NCI-H2196 treated with DMSO at 0.1 percent for 48 hours (cell line): ENCODE data around the gene SERPINE1.
A peak's percentile ranks its signal among the peaks of the same experiment; 100 is the strongest.
"Not testable (repeated sequence)": the region's sequence is repeated elsewhere in the genome, so short reads cannot be mapped to it uniquely, and the experiment has no call there.

ENCODE experiments used
- DNase-seq: peaks from one replicate; lab custom pipeline; 2025; ENCODE audit not compliant: unreplicated experiment; lab: John Stamatoyannopoulos, UW

Gene SERPINE1

GRCh38 chr7:101126651-101127459, at the start of gene SERPINE1:
SERPINE1 (plus strand) TSS chr7:101127104; CDS start chr7:101128394, 1,290 bp downstream.
- peak; percentile 67 for DNase-seq

DNA sequence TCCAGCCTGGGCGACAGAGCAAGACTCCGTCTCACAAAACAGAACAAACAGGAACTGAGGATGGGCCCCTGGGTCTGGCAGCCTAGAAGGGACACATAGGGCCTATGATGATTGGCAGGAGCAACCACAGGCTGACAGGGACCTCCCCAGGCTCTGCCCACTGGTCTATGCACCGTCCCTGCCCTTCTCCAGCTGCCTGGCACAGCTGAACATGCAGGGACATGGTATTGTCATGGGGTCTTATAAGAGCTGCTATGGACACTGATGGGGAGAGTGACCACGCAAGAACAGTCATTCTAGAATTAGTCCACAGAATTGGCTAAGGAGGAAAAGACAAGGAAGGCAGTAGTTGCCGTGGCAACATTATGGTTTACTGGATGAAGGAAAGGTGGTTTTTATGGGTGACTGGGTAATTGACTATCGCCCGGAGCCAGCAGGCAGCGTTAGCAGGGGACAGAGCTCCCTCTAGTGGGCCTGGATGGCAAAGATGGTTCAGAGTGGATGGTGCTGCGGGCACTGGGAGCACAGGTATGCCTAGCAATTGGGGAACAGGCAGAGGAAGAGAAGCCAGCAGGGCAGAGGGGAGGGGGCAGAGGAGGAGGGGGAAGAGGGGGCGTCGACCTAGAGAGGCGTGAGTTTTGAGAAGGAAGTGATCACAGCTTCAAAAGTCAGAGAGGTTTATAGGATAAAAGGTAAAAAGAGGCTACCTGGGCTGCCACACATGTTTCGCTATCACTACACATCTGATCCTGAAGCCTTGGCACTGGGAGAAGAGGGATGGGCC, 49.4 kb upstream of the SERPINE1 start:
- peak; percentile 84 for DNase-seq

GRCh38 chr7:101081432-101081831, 45.5 kb upstream of the SERPINE1 start:
- no peak for DNase-seq

GRCh38 chr7:101084865-101085161, 42.1 kb upstream of the SERPINE1 start:
- DNase-seq, result no peak

DNA sequence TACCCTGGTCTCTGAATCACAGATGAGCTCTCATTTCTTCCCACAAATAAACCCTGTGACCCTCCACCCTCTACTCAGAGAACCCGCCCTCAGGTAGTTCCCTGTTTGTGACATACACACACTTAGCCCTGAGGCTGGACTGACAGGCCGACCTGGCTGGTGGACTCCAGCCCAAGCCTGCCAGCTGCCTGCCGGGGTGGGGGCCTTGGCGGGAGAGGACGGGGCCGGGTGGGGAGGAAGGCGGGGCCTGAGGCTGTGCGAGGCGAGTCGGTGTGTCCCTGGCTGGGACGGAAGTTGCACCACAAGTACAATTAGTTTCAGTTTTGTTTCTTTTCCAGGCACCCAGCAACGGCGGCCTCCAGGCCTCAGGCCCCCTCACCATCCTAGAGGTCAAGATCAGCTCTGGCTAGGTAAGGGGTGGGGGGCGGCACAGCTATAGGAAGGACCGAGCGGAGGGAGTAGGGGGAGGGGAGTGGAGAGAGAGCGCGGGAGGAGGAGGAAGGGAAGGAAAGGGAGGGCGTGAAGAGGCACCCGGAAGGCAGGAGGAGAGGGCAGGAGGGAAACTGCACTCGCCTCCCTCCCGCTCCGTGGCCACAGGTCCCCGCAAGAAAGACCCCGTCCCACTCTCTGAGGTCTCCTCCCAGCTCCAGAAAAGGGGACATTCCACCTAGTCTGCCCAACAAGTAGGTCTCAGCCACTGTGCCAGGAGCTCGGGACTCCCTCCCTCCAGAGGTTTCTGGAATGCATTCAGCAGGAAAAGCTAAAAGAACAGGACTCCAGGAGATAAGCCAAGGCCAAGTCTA, 41.5 kb upstream of the SERPINE1 start, which contains the start of gene TRIM56:
TRIM56 (plus strand) TSS at position 320 of the 803 bp plus-strand sequence. CDS start 1,832 bp downstream, outside the sequence.
- peak; percentile 88 for DNase-seq

GRCh38 chr7:101087334-101088068, 39.4 kb upstream of the SERPINE1 start:
- no peak for DNase-seq

- no peak for DNase-seq
These were observed 38.9 kb upstream of the SERPINE1 start for GRCh38 chr7:101088069-101088425.

DNA sequence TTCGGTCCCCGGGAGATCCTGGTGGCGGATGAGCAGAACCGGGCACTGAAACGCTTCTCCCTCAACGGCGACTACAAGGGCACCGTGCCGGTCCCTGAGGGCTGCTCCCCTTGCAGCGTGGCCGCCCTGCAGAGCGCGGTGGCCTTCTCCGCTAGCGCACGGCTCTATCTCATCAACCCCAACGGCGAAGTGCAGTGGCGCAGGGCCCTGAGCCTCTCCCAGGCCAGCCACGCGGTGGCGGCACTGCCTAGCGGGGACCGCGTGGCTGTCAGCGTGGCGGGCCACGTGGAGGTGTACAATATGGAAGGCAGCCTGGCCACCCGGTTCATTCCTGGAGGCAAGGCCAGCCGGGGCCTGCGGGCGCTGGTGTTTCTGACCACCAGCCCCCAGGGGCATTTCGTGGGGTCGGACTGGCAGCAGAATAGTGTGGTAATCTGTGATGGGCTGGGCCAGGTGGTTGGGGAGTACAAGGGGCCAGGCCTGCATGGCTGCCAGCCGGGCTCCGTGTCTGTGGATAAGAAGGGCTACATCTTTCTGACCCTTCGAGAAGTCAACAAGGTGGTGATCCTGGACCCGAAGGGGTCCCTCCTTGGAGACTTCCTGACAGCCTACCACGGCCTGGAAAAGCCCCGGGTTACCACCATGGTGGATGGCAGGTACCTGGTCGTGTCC, 37.9 kb upstream of the SERPINE1 start:
- DNase-seq, result no peak

DNA sequence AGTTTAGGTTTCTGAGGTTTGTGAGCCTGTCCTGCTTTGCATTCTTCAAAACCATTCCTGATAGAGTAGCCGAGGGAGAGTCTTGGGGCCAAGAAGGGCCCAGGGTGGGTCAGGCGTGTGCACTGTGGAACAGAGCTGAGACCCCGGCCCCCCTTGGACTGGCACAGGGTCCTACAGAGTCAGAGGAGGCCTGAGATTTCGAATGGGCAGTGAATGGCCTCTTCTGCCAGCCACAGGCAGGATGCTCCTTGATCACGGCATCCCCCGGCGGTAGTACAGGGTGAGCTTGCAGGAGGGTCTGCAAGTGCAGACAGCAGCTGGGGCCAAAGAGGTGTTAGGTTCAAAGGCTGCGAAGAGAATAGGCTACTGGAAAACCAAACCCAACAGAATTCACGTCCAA, 37.0 kb upstream of the SERPINE1 start:
- no peak for DNase-seq

DNA sequence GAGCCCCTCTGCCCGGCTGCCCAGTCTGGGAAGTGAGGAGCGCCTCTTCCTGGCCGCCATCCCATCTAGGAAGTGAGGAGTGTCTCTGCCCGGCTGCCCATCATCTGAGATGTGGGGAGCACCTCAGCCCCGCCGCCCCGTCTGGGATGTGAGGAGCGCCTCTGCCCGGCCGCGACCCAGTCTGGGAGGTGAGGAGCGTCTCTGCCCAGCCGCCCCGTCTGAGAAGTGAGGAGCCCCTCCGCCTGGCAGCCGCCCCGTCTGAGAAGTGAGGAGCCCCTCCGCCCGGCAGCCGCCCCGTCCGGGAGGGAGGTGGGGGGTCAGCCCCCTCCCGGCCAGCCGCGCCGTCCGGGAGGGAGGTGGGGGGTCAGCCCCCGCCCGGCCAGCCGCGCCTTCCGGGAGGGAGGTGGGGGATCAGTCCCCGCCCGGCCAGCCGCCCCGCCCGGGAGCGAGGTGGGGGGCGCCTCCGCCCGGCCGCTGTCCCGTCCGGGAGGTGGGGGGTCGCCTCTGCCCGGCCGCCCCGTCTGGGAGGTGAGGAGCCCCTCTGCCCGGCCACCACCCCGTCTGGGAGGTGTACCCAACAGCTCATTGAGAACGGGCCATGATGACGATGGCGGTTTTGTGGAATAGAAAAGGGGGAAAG, 34.5 kb upstream of the SERPINE1 start:
- not testable (repeated sequence) for DNase-seq

GRCh38 chr7:101093906-101094305, 33.0 kb upstream of the SERPINE1 start:
- no peak for DNase-seq

DNA sequence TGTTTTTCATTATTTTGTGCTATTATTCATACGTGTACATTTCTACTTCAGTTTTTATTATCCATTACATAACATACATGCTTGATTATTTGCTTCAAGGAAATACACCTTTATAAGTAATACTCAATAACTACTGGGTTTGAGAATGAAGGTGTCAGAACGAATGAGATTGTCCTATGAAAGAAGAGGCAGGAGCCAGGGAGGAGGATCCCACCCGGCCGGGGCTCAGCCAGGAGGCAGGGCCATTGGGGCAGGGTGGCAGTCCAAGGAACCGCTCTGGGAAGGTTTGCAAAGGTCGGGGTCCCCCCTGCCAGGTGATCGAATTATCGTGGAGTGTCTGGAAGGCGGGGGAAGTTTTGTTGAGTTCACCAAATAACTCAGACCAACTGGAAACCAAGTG, 32.5 kb upstream of the SERPINE1 start:
- no peak for DNase-seq

- no peak for DNase-seq
These were observed 32.0 kb upstream of the SERPINE1 start for GRCh38 chr7:101094791-101095375.

DNA sequence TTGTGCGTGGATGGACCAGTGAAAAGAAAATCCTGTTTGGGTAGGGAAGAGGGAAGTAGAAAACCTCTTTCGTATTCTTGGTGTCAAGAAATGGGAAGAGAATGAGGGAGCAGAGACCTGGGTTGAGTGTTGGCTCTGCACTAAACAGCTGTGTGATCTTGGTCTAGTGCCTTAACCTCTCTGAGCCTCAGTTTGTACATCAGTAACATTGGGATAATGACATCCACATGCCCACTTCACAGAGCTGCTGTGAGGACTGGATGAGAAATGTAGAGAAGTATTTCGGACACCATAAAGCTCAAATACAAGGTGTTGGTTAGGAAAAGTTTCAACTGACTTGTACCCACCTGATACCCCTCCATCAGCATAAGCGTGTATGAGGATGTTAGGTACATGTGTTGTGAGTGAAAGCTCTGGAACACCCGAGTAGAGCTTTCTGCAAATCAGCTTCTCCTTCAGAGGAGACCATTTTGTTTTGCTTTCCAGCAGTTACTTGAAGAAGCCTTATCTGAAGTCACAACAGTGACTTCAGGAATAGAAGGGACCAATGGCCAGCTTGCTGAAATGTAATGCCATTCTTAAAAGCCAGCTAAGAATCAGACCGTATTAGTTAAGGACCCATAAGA, 30.5 kb upstream of the SERPINE1 start:
- no peak for DNase-seq

GRCh38 chr7:101096957-101097347, 30.0 kb upstream of the SERPINE1 start:
- DNase-seq, result no peak

- no peak for DNase-seq
These were observed 29.3 kb upstream of the SERPINE1 start for GRCh38 chr7:101097561-101097960.

- peak; percentile 34 for DNase-seq
These were observed 26.7 kb upstream of the SERPINE1 start for GRCh38 chr7:101099969-101100781.
